OCI-LY7 (cell line): ENCODE results near the gene FKBP11.

Source experiments
- EZH2phosphoT487 ChIP-seq: fragments of 200-600 bp; sonication (generic); IDR thresholded peaks from 2 replicates; pipeline ENCODE4 v1.6.1; 2018; ENCODE audit warnings: low read depth, borderline replicate concordance, mild to moderate bottlenecking, mixed run types, antibody characterized with exemption, low read length, moderate library complexity, mixed read lengths
- TF ChIP-seq, protein P1 (sequence below): fragments of 200-600 bp; sonication (generic); conservative IDR thresholded peaks from 2 replicates; pipeline ENCODE4 v1.5.1; 2014; ENCODE audit warnings: mild to moderate bottlenecking, antibody characterized with exemption, low read length, moderate library complexity, mixed read lengths

GRCh38 chr12:48882972-48883304 lies 42.4 kb downstream of the FKBP11 start:
- TF ChIP-seq, protein P1, sequence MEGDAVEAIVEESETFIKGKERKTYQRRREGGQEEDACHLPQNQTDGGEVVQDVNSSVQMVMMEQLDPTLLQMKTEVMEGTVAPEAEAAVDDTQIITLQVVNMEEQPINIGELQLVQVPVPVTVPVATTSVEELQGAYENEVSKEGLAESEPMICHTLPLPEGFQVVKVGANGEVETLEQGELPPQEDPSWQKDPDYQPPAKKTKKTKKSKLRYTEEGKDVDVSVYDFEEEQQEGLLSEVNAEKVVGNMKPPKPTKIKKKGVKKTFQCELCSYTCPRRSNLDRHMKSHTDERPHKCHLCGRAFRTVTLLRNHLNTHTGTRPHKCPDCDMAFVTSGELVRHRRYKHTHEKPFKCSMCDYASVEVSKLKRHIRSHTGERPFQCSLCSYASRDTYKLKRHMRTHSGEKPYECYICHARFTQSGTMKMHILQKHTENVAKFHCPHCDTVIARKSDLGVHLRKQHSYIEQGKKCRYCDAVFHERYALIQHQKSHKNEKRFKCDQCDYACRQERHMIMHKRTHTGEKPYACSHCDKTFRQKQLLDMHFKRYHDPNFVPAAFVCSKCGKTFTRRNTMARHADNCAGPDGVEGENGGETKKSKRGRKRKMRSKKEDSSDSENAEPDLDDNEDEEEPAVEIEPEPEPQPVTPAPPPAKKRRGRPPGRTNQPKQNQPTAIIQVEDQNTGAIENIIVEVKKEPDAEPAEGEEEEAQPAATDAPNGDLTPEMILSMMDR = no peak
- no peak for TF ChIP-seq EZH2phosphoT487
